CMK (cell line): ENCODE data around the gene TSPAN33.
"Not testable (repeated sequence)": the region's sequence is repeated elsewhere in the genome, so short reads cannot be mapped to it uniquely, and the experiment has no call there.

Source experiments
- DNase-seq: peaks from one replicate; pipeline ENCODE4 v3.0.0-alpha.2; 2010; ENCODE audit warnings: low read depth

Gene TSPAN33

GRCh38 chr7:129170441-129171021 is 26.0 kb downstream of the TSPAN33 start:
- DNase-seq, result no peak

GRCh38 chr7:129173861-129174260 is 29.4 kb downstream of the TSPAN33 start:
- not testable (repeated sequence) for DNase-seq

DNA sequence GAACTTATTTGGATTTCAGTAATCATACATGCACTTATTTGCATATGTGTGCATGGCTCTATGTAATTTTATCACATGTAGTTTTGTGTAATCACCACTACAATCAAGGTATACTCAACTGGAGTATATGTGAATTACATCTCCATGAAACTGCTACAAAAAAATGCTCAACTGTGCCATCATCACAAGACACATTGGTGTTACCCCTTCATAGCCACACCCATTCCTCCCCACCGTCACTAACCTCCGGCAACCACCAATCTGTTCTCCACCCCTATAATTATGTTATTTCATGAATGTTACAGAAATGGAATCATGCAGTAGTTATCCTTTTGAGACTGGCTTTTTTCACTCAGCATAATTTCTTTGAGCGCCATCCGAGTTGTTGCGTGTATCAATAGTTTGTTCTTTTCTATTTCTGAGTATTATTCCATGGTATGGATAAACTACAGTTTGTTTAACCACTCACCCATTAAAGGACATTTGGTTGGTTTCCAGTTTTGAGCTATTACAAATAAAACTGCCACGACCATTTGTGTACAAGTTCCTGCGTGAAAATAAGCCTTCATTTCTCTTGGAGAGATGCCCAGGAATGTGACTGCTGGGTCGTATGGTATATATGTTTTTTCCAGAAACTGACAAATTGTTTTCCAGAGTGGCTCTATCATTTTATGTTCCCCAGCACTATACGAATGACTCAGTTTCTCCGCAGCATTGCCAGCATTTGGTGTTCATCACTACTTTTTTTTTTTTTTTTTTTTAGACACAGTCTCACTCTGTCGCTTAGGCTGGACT is 32.6 kb downstream of the TSPAN33 start:
- DNase-seq, result no peak

DNA sequence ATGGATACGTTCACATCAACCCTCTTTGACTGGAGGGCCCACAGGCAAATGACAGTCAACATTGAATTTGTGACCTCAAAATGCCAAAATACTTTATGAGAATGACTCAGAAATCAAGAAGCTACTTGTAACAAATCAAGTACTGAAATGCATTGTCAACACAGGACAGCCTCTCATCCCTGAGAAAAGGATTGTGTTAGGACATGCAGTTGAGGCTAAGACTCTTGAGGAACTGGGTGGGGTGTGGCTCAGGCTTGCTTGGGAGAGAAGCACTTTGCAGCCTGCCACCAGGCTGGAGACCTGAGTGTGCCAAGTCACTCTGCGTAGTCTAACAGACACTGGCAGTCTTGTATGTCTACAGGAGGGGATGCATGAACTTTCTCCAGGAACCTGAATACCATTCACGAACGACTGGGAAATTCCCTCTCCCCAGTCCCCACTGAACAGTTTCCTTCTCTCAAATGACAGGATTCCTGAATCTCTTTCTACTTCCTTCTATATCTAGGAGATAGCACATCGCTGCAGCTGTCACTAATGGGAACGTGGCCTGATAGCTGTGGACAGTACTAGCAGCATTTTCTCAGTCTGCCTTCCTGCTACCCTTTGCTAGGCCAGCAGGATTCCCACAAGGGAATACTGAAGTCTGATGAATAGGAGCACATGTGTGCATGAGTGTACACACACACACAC is 40.6 kb downstream of the TSPAN33 start:
- no peak for DNase-seq

DNA sequence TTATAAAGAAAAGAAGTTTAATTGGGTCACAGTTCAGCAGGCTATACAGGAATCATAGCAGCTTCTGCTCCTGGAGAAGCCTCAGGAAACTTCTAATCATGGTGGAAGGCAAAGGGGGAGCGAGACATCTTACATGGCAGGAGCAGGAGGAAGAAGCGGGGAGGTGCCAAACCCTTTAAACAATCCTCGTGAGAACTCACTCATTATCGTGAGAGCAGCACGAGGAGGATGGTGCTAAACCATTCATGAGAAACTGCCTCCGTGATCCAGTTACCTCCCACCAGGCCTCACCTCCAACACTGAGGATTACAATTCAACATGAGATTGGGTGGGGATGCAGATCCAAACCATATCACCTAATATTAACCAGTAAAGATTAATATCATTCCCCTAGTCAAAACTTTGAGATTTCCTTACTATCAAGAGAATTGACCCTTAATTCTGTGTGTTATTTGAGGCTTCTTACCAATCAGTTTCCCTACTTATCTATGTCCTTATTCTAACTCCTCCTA is 42.3 kb downstream of the TSPAN33 start:
- DNase-seq, result no peak

- DNase-seq, result no peak
Measured at GRCh38 chr7:129187681-129188371, 43.3 kb downstream of the TSPAN33 start.

GRCh38 chr7:129188372-129188891 is 43.9 kb downstream of the TSPAN33 start, which contains the start of gene SMO:
Gene SMO (plus strand): TSS chr7:129188633. CDS start chr7:129189152, 519 bp downstream.
- no peak for DNase-seq

- DNase-seq, result no peak
Measured at GRCh38 chr7:129188892-129189660, 44.6 kb downstream of the TSPAN33 start.

DNA sequence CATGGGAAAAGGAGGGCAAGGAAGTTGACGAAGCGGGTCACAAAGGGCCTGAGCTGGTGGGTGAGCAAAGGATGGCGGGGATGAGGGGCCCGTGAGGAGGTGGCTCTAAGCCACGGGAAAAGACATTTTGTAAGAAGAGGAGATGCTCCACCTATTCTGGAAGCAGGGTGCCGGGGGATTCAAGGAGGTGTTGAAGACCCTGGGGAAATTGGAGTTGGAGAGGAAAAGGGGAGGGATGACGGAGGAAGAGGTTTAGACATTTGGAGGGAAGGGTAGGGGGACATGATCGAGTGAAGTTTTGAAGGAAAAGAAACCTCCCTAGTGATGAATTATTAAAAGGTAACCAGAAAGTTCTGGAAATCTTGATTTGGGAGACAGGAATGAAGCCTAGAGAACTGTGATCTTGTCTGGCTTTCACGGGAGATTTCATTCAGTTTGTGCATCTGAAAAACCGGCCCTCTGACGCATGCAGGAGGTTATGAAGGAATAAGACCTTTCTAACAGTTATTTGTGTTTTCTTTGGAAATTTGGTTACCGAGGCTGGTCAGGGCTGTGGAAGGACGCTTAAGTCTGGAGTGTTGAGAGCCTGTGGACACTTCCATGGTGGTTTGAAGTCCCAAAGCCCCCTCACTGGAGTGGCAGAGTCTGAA is 45.3 kb downstream of the TSPAN33 start:
- no peak for DNase-seq

- no peak for DNase-seq
Measured at GRCh38 chr7:129191272-129191671, 46.8 kb downstream of the TSPAN33 start.

GRCh38 chr7:129193892-129194291 is 49.4 kb downstream of the TSPAN33 start:
- no peak for DNase-seq

DNA sequence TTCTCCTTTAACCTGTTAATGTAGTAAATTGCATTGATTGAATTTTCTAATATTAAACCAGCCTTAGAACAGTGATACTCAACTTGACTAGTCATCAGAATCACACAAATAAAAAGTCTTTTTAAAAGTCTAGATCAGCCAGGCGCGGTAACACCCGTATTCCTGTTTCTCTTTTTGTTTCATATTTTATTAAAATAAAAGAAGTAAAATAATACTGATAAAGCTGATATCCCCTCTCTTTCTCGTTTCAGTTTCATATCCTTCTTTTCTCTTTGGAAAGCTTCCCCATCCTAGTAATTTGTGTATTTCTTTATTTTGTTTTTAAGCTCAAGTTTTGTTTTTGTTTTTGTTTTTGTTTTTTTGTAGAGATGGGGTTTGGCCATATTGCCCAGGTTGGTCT is 53.3 kb downstream of the TSPAN33 start:
- DNase-seq, result no peak

DNA sequence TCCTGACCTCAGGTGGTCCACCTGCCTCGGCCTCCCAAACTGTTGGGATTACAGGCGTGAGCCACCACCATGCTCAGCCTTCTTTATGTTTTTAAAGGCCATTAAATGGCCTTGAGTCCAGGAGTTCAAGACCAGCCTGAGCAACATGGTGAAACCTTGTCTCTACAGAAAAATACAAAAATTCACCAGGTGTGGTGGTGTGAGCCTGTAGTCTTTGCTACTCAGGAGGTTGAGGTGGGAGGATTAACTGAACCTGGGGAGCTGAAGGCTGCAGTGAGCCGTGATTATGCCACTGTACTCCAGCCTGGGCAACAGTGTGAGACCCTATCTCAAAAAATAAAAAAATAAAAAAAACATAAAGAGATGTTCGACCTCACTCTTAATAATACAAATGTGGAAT is 54.9 kb downstream of the TSPAN33 start:
- no peak for DNase-seq

DNA sequence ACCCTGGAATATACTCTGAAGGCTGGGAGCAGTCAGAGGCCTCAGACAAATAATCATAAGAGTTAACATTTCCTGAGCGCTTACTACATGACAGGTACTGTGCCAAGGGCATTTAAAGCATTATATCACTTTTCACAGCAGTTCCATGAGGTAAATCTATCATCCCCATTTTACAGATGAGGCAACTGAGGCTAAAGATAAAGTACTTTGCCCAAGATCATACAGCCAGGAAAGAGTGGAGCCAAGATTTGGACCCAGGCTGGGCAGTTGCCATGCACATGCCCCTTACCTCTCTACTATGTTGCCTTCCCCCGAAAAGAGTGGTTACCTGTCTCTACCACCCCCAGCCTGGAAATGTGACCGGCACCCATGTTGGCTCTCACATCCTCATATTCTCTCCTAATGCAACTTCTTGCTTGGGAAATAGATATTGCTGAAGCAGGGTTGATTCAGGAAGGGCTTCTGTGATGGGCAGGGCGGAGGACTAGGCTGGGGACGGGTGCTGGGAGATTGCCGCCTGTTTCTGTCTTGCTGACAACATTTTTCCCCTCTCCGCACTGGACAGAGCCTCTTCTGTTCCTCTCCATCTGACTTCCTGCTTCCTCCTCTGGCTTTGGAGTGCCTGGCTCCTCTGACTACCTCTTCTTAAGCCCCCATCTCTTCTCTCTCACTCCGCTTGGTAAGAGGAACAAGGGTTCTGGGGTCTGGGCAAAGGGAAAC is 57.7 kb downstream of the TSPAN33 start:
- no peak for DNase-seq

- DNase-seq, result no peak
Measured at GRCh38 chr7:129203050-129203741, 58.7 kb downstream of the TSPAN33 start.

DNA sequence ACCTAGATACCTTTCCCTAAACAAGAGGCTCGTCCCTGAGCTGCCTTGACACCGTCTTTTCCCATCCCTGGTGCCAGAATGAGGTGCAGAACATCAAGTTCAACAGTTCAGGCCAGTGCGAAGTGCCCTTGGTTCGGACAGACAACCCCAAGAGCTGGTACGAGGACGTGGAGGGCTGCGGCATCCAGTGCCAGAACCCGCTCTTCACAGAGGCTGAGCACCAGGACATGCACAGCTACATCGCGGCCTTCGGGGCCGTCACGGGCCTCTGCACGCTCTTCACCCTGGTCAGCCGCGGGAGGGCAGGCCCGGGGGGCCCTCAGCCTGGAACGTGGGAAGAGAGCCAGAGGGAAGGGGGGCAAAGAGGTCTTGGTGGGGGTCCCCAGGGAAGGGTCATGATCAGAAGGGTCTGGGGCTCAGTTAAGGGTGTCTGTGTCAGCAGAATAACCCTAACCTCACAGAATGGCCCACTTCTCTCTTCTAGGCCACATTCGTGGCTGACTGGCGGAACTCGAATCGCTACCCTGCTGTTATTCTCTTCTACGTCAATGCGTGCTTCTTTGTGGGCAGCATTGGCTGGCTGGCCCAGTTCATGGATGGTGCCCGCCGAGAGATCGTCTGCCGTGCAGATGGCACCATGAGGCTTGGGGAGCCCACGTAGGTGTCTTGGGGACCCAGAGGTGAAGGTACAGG is 60.8 kb downstream of the TSPAN33 start:
- no peak for DNase-seq

DNA sequence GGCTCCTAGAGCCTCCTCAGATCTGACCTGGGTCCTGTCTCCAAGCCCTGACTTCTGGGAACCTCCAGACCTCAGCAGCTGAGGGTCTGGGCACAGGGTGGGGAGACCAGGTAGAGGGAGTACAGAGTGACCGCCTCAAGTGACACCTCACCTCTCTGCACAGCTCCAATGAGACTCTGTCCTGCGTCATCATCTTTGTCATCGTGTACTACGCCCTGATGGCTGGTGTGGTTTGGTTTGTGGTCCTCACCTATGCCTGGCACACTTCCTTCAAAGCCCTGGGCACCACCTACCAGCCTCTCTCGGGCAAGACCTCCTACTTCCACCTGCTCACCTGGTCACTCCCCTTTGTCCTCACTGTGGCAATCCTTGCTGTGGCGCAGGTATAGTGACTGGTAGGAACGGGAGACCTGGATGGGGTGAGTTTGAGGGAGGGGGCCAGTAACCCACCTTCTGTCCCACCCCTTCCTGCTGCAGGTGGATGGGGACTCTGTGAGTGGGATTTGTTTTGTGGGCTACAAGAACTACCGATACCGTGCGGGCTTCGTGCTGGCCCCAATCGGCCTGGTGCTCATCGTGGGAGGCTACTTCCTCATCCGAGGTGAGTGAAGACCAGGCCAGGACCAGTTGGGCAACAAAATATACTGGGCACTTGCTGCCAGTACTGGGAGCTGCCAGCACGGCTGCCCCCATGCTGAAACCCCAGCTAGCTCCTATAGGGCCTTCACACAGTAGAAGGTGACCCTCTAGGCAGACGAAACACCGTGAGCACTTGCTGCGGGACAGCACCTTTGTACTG is 61.7 kb downstream of the TSPAN33 start:
- DNase-seq, result no peak

GRCh38 chr7:129208667-129209066 is 64.2 kb downstream of the TSPAN33 start:
- DNase-seq, result no peak
